ENCODE results near the gene EMILIN3. TPM values are rescaled to one million over a fixed set of nuclear protein-coding genes. Genes with fewer than 3 reads are reported as not detected.

EMILIN3 gene
- total RNA-seq, 1 donor from 2014 or later, result 0.58 TPM

- no peaks in the 10 kb centered on the region for H3K36me3 Mint-ChIP-seq (ENCODE audit: low read depth)
- H3K27me3 Mint-ChIP-seq, result peaks cover 32% of the 10 kb centered on the region
- intact Hi-C loops (cut with micrococcal nuclease), result no loop called here
- no peaks in the 10 kb centered on the region for H3K9me3 Mint-ChIP-seq
- H3K27ac Mint-ChIP-seq, result no peak overlapping the region
- no peak overlapping the region for H3K4me3 Mint-ChIP-seq
- DNase-seq, result no peak
- no peaks in the 10 kb centered on the region for H3K4me1 Mint-ChIP-seq
These were observed 2.3 kb downstream of the EMILIN3 start for GRCh38 chr20:41364236-41364855.

- Mint-ChIP-seq H3K9me3 (no peaks in the 10 kb centered on the region), H3K27me3 (peaks cover 27% of the 10 kb centered on the region), H3K27ac (no peak overlapping the region), H3K4me3 (no peak overlapping the region), H3K36me3 (ENCODE audit: low read depth) (no peaks in the 10 kb centered on the region), H3K4me1 (no peaks in the 10 kb centered on the region)
- DNase-seq, result no peak
- intact Hi-C loops (cut with micrococcal nuclease), result no loop called here
These were observed 3.0 kb downstream of the EMILIN3 start for GRCh38 chr20:41363601-41364000.

DNA sequence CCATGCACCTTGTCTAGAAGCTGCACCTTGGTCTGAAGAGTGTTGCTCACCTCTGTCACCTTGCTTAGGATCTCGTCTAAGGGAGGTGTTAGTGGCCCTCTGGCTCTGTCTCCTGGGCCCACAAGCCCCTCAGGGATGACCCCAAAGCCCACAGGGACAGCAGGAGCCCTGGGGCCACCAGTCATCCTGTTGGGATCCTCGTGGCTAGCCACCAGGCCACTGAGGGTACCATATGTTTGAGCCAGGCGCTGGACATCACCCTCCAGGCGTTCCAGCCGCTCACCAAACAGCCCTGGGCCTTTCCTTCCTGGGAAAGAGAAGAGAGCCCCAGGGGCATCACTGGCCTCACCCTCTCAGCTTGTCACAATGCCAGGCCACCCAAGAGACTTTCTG, 3.9 kb downstream of the EMILIN3 start:
- peaks cover 21% of the 10 kb centered on the region for H3K27me3 Mint-ChIP-seq
- intact Hi-C loops (cut with micrococcal nuclease), result no loop called here
- H3K36me3 Mint-ChIP-seq (ENCODE audit: low read depth), result no peaks in the 10 kb centered on the region
- DNase-seq, result no peak
- no peaks in the 10 kb centered on the region for H3K4me1 Mint-ChIP-seq
- H3K27ac Mint-ChIP-seq, result no peak overlapping the region
- H3K9me3 Mint-ChIP-seq, result no peaks in the 10 kb centered on the region
- no peak overlapping the region for H3K4me3 Mint-ChIP-seq

GRCh38 chr20:41361757-41362747, 4.6 kb downstream of the EMILIN3 start:
- Mint-ChIP-seq H3K27me3 (peaks cover 14% of the 10 kb centered on the region), H3K36me3 (ENCODE audit: low read depth) (no peaks in the 10 kb centered on the region), H3K4me3 (no peak overlapping the region), H3K9me3 (no peaks in the 10 kb centered on the region), H3K27ac (no peak overlapping the region), H3K4me1 (no peaks in the 10 kb centered on the region)
- DNase-seq, result no peak
- intact Hi-C loops (cut with micrococcal nuclease), result no loop called here

GRCh38 chr20:41360831-41361756, 5.5 kb downstream of the EMILIN3 start:
- H3K9me3 Mint-ChIP-seq, result no peaks in the 10 kb centered on the region

GRCh38 chr20:41359541-41360011, 7.0 kb downstream of the EMILIN3 start:
- Mint-ChIP-seq H3K36me3 (ENCODE audit: low read depth) (no peaks in the 10 kb centered on the region), H3K4me1 (no peaks in the 10 kb centered on the region), H3K4me3 (no peak overlapping the region), H3K27ac (no peak overlapping the region), H3K9me3 (no peaks in the 10 kb centered on the region), H3K27me3 (peaks cover 2% of the 10 kb centered on the region)
- DNase-seq, result no peak
- intact Hi-C loops (cut with micrococcal nuclease), result no loop called here

More at GRCh38 chr20:41360831-41361756, 5.5 kb downstream of the EMILIN3 start:
- H3K4me3 Mint-ChIP-seq, result no peak overlapping the region
- no peaks in the 10 kb centered on the region for H3K36me3 Mint-ChIP-seq (ENCODE audit: low read depth)
- no peak for DNase-seq
- H3K27me3 Mint-ChIP-seq, result peaks cover 13% of the 10 kb centered on the region
- intact Hi-C loops (cut with micrococcal nuclease), result no loop called here
- H3K27ac Mint-ChIP-seq, result no peak overlapping the region
- H3K4me1 Mint-ChIP-seq, result no peaks in the 10 kb centered on the region

DNA sequence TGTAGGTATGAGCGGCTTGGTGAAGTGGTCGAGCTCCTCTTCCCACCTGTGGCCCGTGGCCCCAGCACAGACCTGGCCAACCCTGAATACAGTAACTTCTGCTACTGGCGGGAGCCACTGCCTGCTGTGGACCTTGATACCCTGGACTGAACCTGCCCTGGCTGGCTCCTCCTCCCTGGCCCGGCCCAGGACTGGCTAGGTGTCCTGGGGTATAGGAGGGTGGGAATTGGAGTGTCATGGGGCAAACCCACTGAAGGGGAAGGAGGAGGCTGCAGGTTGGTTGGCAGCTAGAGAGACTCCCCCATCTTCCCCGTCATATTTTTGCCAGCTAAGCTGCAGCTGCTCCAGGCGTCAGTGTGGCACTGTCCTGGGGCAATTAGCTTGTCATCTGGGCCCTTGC, 7.9 kb downstream of the EMILIN3 start:
- H3K4me1 Mint-ChIP-seq, result no peaks in the 10 kb centered on the region
- H3K4me3 Mint-ChIP-seq, result no peak overlapping the region
- no peaks in the 10 kb centered on the region for H3K27me3 Mint-ChIP-seq
- no peaks in the 10 kb centered on the region for H3K9me3 Mint-ChIP-seq
- no peaks in the 10 kb centered on the region for H3K36me3 Mint-ChIP-seq (ENCODE audit: low read depth)
- intact Hi-C loops (cut with micrococcal nuclease), result no loop called here
- no peak for DNase-seq
- H3K27ac Mint-ChIP-seq, result no peak overlapping the region

- H3K27ac Mint-ChIP-seq, result no peak overlapping the region
- no peaks in the 10 kb centered on the region for H3K4me1 Mint-ChIP-seq
- no peak overlapping the region for H3K4me3 Mint-ChIP-seq
- H3K36me3 Mint-ChIP-seq (ENCODE audit: low read depth), result no peaks in the 10 kb centered on the region
- no peaks in the 10 kb centered on the region for H3K27me3 Mint-ChIP-seq
- DNase-seq, result no peak
- intact Hi-C loops (cut with micrococcal nuclease), result no loop called here
- H3K9me3 Mint-ChIP-seq, result no peaks in the 10 kb centered on the region
These were observed 8.4 kb downstream of the EMILIN3 start for GRCh38 chr20:41358230-41358629.

GRCh38 chr20:41357424-41358163, 9.0 kb downstream of the EMILIN3 start:
- no peak for DNase-seq
- intact Hi-C loops (cut with micrococcal nuclease), result no loop called here
- no peak overlapping the region for H3K4me3 Mint-ChIP-seq
- H3K4me1 Mint-ChIP-seq, result no peaks in the 10 kb centered on the region
- no peaks in the 10 kb centered on the region for H3K36me3 Mint-ChIP-seq (ENCODE audit: low read depth)
- no peaks in the 10 kb centered on the region for H3K9me3 Mint-ChIP-seq
- H3K27ac Mint-ChIP-seq, result no peak overlapping the region
- H3K27me3 Mint-ChIP-seq, result no peaks in the 10 kb centered on the region

DNA sequence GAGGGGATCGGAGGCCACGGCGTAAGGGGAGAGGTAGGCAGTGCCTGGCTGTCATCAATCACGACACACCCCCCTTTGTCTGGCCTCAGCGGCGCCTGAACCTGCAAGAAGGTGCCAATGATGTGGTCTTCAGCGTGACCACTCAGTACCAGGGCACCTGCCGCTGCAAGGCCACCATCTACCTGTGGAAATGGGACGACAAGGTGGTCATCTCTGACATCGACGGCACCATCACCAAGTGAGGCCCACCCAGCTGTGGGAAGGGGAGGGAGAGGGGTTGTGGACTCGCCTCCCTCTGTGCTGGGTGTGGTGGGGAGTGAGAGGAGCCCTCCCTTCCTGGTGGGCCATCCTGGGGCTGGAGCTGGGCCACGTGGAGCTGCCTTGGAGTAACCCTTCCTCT, 9.7 kb downstream of the EMILIN3 start:
- intact Hi-C loops (cut with micrococcal nuclease), result no loop called here
- DNase-seq, result no peak
- no peaks in the 10 kb centered on the region for H3K9me3 Mint-ChIP-seq
- no peak overlapping the region for H3K27ac Mint-ChIP-seq
- H3K36me3 Mint-ChIP-seq (ENCODE audit: low read depth), result no peaks in the 10 kb centered on the region
- H3K27me3 Mint-ChIP-seq, result no peaks in the 10 kb centered on the region
- H3K4me3 Mint-ChIP-seq, result no peak overlapping the region
- no peaks in the 10 kb centered on the region for H3K4me1 Mint-ChIP-seq

- no peak for DNase-seq
- Mint-ChIP-seq H3K9me3 (no peaks in the 10 kb centered on the region), H3K4me3 (no peak overlapping the region), H3K4me1 (no peaks in the 10 kb centered on the region), H3K27me3 (no peaks in the 10 kb centered on the region), H3K27ac (no peak overlapping the region), H3K36me3 (ENCODE audit: low read depth) (no peaks in the 10 kb centered on the region)
- intact Hi-C loops (cut with micrococcal nuclease), result no loop called here
These were observed 10.9 kb downstream of the EMILIN3 start for GRCh38 chr20:41355598-41356203.

GRCh38 chr20:41355192-41355591, 11.4 kb downstream of the EMILIN3 start:
- no peaks in the 10 kb centered on the region for H3K9me3 Mint-ChIP-seq
- H3K4me3 Mint-ChIP-seq, result no peak overlapping the region
- no peak for DNase-seq
- H3K27ac Mint-ChIP-seq, result no peak overlapping the region
- H3K4me1 Mint-ChIP-seq, result no peaks in the 10 kb centered on the region
- no peaks in the 10 kb centered on the region for H3K36me3 Mint-ChIP-seq (ENCODE audit: low read depth)
- H3K27me3 Mint-ChIP-seq, result no peaks in the 10 kb centered on the region
- intact Hi-C loops (cut with micrococcal nuclease), result no loop called here

DNA sequence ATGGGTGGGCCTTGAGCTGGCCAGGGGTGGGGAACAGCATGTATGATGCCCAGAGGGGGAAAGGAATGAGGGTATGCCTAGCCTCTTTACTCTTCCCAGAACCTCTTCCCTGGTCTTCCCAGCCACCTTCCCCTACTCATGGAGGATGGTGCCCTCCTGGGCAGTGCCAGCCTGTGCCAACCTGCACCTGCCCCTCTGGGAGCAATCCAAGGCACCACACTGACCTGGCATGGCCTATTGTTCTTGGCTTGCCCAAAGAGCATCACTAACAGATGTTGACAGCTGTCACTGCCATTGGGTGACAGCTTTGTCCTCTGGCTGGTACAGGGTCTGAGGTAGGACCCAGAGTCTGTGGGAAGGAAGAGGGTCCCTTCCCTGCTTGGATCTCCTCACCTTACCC, 13.1 kb downstream of the EMILIN3 start:
- Mint-ChIP-seq H3K4me1 (no peaks in the 10 kb centered on the region), H3K36me3 (ENCODE audit: low read depth) (no peaks in the 10 kb centered on the region), H3K27me3 (no peaks in the 10 kb centered on the region), H3K4me3 (no peak overlapping the region), H3K27ac (no peak overlapping the region), H3K9me3 (no peaks in the 10 kb centered on the region)
- no peak for DNase-seq
- intact Hi-C loops (cut with micrococcal nuclease), result no loop called here

Measured in activated CD4-positive, alpha-beta T cell treated with anti-CD3 and anti-CD28 coated beads, Interleukin-2, amount 10 ng/mL, durations not matched to agents 24 days and 14 days (primary cell).